SIG-M5 treated with dmso at 0.1 percent for 504 hours (cell line): ENCODE results near the gene JAG2.
A peak's percentile ranks its signal among the peaks of the same experiment; 100 is the strongest.

Experiments used
- DNase-seq: peaks from one replicate; lab custom pipeline; 2025; ENCODE audit not compliant: unreplicated experiment; lab: John Stamatoyannopoulos, UW

Gene JAG2

GRCh38 chr14:105168496-105168978 lies at the start of gene JAG2:
Gene JAG2, minus strand, starts transcription at chr14:105168776. Its CDS starts 356 bp downstream, at chr14:105168420.
- peak; percentile 59 for DNase-seq

GRCh38 chr14:105217774-105218173 lies 49.2 kb upstream of the JAG2 start:
- no peak for DNase-seq

GRCh38 chr14:105216490-105217247 lies 48.1 kb upstream of the JAG2 start:
- no peak for DNase-seq

- DNase-seq = no peak
Observed at GRCh38 chr14:105215602-105216001, 47.0 kb upstream of the JAG2 start.

DNA sequence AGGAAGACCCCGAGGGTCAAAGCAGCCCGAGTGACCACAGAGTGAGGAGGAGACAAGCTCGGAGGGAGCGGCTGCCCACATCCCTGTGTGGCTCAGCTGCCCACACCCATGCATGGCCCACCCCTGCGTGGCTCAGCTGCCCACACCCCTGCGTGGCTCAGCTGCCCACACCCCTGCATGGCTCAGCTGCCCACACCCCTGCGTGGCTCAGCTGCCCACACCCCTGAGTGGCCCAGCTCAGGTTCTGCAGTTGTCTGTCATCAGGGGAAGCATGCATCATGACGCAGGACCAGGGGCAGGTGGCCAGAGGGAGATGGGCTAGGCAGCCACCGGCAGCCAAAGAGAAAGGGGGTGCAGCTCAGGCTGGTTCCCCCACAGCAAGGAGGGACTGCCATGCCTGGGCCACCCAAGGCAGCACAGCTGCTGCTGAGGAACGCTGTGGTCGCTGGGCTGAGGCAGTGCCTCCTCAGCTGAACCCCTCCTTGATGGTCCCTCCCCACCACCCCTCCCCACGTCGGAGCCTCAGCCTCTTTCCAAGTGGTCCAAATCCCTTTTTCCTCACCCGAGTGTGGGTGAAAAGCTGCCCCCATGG lies 45.8 kb upstream of the JAG2 start:
- no peak for DNase-seq

- no peak for DNase-seq
Observed at GRCh38 chr14:105213361-105213760, 44.8 kb upstream of the JAG2 start.

DNA sequence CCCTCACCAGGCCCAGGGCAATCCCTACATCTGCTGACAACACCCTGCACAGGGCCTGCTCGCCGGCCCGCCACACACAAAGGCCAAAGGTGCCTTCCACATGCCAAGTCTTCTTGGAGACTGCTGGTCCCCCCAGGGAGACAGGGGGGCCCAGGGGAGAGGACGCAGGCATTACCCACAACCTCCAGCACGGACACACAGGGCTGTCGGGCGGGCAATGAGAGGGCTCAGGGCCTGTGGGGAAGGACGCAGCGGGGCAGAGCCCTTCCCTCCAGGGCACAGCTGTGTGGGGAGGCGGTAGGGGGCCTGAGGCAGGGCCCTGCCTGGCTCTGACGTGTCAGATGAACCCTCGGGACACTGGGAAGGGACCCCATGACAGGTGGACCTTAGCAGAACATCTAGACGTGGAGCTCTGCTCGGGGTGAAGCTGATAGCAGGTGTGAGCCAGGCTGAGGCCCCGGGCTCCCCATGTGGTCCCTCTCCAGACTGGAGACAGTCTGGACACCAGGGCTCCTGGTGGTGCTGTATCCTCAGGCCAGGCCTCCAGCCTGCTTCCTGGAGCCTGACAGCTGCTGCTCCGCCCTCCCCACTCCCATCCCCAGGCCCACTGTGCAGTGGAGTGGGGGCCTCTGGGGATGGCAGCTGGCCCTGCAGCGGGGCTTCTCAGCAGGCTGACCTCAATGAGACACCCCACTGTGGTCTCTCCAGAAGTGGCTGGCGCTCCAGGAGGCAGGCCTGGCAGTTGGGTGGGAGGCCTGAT lies 44.1 kb upstream of the JAG2 start:
- DNase-seq = no peak

GRCh38 chr14:105211758-105212089 lies 43.1 kb upstream of the JAG2 start:
- no peak for DNase-seq

DNA sequence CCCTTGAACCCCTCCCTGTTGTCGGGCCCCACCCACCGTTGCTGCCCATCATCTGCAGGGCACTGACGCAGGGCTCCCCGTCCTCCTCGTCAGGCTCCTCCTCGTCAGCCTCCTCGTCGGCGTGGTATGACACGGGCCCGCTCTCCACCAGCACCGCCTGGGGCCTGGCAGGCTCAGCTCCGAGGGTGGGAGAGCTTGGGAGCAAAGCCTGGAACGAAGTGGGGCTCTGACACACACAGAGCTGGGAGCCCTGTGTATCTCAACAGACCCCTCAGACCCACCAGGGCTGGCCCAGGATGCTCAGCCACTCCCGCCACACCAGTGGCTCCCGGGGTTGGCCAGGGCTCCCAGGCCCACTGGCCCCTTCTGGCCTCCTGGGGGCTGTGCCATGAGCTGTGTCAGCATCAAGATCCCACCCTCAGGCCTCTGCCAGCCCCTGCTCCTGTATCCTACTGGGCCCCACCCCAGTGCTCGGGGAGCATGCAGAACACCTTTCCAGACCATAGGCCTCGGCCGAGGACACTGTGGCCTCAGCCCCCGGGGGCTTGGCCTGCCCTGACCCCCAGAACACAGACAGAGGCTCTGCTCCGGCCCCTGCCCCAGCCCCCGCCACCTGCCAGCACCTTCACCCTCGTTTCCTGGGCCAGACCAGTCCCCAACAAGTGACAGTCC lies 42.6 kb upstream of the JAG2 start:
- no peak for DNase-seq

DNA sequence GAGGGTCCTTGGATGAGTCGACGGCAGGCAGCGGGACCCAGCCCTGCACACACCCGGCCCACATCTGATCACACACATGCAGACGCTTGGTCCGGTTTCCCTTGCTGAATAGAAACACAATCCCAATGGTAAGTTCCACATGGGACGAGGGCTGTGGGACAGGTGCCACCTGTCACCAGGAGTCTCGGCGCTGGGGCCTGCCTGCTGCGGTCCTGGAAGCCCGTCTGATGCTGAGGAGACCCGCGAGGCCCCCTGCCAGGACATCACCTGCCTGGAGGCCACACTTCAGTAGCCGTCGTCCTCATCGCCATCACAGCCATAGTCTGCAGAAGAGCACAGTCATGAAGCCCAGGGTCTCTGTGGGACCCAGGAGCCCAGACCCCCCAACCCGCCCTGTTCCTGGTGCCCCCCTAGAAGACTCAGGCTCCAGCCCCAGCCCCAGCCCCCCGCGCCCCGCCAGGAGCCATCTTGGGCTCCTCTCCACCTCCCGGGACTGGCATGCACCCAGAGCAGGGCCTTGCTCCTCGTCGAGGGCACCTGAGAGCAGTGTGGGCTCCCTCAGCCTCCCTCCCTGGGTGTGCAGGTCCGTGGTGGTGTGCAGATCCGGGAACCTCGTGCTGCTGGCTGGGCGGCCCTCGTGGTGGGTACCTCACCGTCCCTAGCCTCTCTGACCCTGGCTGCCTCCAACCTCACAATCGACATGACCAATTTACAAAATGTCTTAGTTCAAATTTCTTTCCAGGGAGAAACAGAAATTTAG lies 41.9 kb upstream of the JAG2 start:
- no peak for DNase-seq

GRCh38 chr14:105209646-105210045 lies 41.1 kb upstream of the JAG2 start:
- DNase-seq = no peak

DNA sequence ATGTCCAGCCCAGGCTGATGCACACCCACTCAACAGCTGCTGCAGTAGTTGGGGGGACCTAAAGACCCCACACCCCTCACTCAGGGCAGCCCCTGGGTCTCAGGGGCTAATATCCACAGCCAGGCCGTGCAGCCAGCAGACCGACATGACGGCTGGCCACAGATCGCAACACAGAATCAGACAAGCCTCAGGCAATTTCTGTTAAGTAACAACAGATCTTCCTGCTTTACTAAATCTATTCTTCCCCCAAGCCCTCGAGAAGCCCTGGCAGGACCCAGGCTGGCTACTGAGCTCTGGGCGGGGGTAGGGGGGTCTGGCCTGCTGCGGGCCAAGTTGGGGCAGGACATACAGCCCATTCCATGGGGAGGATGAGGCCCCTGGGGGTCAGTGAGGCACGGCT lies 40.5 kb upstream of the JAG2 start:
- DNase-seq = no peak

GRCh38 chr14:105208738-105209075 lies 40.1 kb upstream of the JAG2 start:
- no peak for DNase-seq

- no peak for DNase-seq
Observed at GRCh38 chr14:105207996-105208737, 39.6 kb upstream of the JAG2 start.

GRCh38 chr14:105207460-105207901 lies 38.9 kb upstream of the JAG2 start:
- DNase-seq = no peak

GRCh38 chr14:105206873-105207272 lies 38.3 kb upstream of the JAG2 start:
- DNase-seq = no peak

DNA sequence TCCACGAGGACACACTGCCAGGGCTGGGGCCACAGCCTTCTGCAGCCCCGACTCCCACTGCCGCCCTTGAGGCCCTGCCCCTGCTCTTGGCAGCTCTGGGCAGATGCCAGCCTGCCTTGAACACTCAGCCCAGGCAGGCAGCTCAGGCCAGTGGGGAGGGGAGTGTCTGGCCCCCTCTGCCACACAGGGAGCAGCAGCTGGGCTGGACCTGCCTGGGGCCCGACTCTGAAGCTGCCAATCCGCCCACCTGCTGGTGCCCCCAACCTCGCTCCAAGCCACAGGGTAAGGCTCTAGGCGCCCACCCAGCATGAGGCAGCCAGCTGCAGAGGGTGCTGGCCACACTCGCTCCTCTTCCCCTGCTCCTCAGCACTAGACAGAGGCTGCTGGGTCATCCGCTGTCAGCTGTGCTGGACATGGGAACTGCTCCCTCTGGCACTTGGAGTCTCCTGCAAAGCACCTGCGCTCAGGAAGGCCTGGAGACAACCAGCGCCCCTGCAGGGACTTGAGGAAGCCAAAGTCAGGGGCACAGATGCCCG lies 37.2 kb upstream of the JAG2 start:
- DNase-seq = no peak

DNA sequence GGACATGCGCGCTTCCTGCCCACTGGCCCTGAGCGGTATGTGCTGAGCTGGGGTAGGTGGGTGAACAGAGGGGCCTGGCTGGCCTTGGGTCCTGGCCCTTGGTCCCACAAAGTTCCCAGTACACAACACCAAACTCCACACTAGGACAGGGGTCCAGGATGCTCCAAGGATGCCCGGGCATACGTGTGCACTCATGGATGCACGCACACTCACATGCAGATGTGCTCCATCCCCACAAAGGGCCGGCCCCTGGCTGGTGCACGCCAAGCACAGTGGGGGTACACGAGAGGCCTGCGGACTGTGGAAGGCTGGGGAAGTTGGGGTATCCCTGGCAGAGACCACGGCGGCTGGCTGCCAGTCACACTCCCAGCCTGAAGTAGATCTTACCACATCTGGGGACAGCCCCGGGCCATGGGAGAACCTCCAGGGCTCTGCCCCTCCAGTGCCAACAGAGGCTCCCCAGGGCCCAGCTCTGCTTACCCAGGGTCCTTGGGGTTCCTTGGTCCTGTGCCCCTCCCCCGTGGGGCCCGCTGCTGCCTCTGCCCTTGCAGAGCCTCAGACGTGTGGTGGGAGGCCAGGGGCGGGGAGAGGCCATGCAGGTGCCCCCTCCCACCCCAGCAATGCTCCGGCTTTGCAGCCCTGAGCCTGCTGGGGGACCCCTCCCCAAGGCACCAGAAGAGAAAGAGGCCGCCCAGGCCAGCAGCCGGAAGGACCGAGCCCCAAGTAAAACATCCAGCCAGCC lies 36.5 kb upstream of the JAG2 start:
- no peak for DNase-seq
